Endothelial cell of hepatic sinusoid (primary cell): ENCODE measurements around the gene MCC.

Source experiments
- in situ Hi-C: cut with HindIII; loops from 2 replicates; pipeline ENCODE4 v1.10.0; 2017; ENCODE audit warnings: low sequenced_read_pairs

The MCC gene

DNA sequence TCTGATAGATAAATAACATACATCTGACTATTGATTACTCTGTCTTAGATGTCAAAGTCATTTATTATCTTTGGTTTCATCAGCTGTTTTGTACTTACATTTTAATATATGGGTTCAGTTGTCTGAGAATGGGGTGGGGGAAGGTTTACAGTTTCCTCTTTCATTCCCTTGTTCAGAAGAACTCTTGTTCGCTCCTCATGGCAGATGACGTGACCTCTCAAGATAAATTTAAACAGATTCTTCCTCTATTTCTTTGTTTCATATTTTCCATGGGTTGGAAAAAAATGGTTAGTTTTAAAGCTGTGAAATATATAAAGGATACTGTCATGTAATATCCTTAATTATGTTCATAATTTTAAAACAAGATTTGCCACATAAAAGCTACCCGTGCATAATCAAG, 114.8 kb downstream of the MCC start:
- in situ Hi-C loops: no loop called here

- in situ Hi-C loops: no loop called here
Observed at GRCh38 chr5:113371721-113372196, 116.5 kb downstream of the MCC start.

- in situ Hi-C loops: no loop called here
Observed at GRCh38 chr5:113367586-113367985, 120.7 kb downstream of the MCC start.

DNA sequence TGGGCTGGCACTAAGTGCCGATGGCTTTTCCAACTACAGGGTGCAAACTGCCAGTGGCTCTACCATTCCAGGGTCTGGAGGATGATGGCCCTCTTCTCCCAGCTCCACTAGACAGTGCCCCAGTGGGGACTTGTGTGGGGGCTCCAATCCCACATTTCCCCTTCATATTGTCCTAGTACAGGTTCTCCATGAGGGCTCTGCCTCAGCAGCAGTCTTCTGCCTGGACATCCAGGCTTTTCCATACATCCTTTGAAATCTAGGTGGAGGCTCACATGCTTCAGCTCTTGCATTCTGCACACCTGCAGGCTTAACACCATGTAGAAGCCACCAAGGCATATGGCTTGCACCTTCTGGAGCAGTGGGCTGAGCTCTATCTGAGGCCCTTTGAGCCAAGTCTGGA, 123.8 kb downstream of the MCC start:
- in situ Hi-C loops: no loop called here

DNA sequence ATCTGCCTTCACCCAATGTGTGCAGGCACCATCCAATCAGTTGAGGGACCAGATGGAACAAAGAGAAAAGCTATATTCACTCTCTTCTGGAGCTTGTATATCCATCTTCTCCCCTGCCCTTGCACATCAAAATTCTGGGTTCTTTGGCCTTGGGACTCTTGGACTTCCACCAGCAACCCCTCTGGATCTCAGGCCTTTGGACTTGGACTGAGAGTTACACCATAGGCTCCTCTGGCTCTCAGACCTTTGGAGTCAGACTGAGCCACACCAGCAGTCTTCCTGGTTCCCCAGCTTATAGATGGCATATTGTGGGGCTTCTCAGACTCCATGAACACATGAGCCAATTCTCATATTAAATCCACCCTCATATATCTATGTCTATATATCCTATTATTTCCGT, 126.6 kb downstream of the MCC start:
- in situ Hi-C loops: no loop called here

- in situ Hi-C loops: no loop called here
Observed at GRCh38 chr5:113359419-113359818, 128.8 kb downstream of the MCC start.

GRCh38 chr5:113358696-113359095, 129.6 kb downstream of the MCC start:
- in situ Hi-C loops: no loop called here

- in situ Hi-C loops: no loop called here
Observed at GRCh38 chr5:113357696-113358476, 130.4 kb downstream of the MCC start.

DNA sequence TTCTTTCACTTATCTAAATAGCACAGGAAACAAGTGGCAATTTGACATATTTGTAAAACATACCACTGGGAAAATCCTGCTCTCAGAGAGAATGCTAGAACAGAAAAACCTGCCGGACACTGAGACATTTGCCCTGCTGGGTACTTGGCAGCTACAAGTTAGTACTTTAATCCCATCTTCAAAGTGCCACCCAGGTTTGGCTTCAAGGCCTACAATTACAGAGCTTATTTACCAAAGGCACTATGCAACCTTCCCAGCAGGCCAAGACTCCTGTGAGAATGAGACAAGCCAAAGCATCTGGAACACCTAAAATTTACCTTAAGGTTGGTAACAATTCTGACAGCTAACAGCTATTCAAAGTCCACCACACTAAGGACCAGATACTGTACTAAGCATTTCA, 131.8 kb downstream of the MCC start:
- in situ Hi-C loops: no loop called here

DNA sequence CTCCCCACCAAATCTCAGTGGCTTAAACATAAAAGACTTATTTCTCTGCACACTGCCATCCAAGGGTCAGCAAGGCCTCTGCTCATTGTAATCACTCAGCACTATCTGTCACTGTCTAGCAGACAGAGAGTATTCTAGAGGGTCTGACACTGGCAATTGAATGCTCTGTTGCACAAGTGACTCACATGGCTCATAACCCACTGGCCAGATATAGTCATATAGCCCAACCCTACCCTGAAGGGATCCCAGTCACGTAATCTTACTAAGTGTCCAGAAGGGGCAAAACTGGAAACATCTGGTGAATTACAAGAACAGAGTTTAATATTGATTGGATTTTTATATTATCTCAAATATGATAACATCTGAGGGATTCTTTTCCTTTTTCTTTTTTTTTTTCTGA, 134.2 kb downstream of the MCC start:
- in situ Hi-C loops: no loop called here

- in situ Hi-C loops: no loop called here
Observed at GRCh38 chr5:113347572-113347971, 140.7 kb downstream of the MCC start.

DNA sequence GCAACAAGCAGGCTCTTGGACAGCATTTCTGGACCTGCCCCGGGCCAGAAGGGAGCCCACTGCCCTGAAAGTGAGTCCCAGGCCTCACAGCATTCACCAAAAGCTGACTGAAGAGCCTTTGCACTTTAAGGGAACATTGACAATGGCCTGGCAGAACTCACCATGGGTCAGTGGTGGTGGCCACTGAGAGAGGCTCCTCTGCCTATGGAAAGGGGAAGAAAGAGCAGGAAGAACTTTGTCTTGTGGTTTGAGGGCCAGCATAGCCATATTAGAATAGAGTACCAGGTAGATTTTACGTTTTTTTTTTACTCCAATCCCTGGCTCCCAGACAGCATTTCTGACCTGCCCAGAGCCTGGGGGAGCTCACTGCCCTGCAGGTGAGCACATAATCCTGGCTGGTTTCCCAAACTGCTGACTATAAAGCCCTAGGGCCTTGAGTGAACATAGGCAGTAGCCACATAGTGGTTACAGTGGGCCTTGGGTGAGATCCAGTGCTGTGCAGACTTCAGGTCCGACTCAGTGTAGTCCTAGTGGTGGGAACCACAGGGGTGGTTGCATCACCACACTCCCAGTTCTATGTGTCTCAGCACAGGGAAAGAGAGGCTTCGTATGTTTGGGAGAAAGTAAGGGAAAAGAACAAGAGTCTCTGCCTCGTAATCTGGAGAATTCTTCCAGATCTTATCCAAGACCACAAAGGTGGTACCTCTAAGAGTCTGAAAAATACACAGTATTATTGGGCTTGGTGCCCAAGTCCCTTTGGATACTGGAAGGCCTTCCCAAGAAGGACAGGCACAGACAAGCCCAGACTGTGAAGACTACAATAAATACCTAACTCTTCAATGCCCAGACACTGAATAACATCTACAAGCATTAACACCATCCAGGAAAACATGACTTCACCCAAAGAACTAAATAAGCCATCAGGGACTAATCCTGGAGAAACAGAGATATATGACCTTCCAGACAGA, 143.0 kb downstream of the MCC start:
- in situ Hi-C loops: no loop called here

DNA sequence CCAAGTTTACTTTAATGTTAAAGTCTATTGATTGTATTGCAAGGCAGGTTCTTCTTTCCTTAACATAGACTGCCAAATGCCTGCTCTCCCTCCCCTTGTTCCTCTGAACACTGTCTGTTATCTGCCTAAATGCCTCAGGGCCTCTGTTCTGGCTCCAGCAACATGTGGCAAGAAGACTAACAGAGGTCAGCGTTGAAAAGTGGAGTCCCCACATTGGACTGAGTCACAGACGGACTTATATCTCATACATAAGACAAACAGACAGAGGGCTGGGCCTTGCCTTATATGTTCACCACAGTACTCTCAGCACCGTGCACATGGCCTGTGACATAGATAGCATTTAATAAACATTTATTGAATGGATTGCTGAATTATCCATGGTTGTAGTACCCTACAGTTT, 144.9 kb downstream of the MCC start:
- in situ Hi-C loops: no loop called here

DNA sequence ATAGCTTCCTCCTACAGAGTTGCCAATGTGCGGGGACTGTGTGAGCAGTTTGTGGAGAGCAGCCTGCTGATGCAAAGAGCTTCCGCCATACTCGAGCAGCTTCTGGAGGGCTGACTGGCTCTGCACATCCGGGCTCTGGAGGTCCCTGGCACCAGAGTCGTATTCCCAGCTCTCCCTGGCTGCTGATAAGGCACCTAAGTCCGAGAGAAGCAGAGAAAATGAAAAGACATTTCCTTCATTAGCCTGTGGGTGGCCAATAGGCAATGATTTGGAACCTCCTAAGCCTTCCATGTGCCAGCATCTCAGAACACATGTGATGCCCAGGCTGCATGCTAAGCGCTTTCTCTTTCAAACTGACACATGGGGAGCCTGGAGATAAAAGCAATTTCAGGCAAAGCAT, 147.7 kb downstream of the MCC start:
- in situ Hi-C loops: no loop called here

GRCh38 chr5:113338628-113339027, 149.6 kb downstream of the MCC start:
- in situ Hi-C loops: loop anchor here (5.0 kb wide), 3 partner anchors 46 to 264 kb away; no protein-coding TSS in a partner anchor

- in situ Hi-C loops: loop anchor here (5.0 kb wide), 3 partner anchors 45 to 265 kb away; no protein-coding TSS in a partner anchor
Observed at GRCh38 chr5:113337515-113338415, 150.5 kb downstream of the MCC start.

DNA sequence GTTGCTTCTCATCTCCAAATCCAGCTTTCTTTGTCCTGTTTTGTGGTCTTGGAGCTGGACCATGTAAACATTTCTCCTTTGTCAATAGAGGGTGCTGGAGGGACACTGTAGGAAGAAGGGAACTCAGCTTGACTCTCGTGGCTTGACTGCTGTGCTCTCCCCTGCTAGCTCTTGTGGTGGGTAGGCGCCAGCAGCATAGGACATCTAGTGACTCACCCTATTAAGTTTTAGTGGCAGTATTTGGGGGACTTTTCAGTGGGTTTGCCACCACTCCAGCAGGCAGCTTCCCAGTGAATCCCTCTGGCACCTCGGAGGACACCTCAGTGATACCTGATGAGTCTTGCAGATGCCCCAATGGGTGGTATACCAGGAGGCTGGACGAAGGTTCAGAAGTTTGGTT, 151.3 kb downstream of the MCC start:
- in situ Hi-C loops: loop anchor here (5.0 kb wide), 3 partner anchors 45 to 265 kb away; no protein-coding TSS in a partner anchor

DNA sequence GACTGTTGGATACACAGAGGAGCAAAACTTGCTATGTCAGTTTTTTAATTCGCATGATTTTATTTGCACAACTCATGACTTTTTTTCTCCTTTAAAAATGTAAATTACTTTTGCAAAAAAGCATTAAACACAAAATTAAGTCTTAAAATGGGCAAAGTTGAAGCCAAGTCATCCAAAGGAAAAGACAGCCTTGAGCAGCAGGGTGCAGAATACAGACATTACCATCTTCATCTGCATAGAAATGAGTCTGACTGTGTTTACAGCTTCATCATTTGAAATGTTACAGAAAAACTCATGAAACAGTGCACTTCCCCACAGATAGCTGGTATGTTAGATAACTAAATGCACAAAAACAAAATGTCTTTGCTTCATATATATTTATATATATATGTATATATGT, 154.8 kb downstream of the MCC start:
- in situ Hi-C loops: no loop called here

DNA sequence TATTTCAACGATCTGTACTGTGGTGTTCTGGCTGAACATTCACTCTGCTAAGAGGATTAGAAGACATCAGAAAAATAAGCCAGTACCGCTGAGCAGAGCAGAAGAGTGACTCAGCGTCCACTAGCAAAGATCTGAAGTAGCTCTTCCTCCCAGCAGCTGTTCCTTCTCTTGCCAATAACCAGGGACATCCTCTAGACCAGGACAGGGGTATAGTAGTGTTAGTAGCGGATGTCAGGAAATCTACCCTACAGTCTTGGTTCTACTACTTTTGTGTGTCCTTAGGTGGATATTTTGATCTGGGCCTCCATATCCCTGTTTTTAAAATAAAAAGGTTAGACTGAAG, 157.1 kb downstream of the MCC start:
- in situ Hi-C loops: no loop called here

GRCh38 chr5:113330533-113331208, 157.6 kb downstream of the MCC start:
- in situ Hi-C loops: no loop called here
